Measurements from ENCODE around the gene GPI. TPM values are rescaled to one million over a fixed set of nuclear protein-coding genes. Genes with fewer than 3 reads are reported as not detected.

The GPI gene
- total and polyA plus RNA-seq, 2 donors (not counting 3 experiments of a cell fraction or from before 2014, with no cell fraction given) = 131 to 273 TPM

DNA sequence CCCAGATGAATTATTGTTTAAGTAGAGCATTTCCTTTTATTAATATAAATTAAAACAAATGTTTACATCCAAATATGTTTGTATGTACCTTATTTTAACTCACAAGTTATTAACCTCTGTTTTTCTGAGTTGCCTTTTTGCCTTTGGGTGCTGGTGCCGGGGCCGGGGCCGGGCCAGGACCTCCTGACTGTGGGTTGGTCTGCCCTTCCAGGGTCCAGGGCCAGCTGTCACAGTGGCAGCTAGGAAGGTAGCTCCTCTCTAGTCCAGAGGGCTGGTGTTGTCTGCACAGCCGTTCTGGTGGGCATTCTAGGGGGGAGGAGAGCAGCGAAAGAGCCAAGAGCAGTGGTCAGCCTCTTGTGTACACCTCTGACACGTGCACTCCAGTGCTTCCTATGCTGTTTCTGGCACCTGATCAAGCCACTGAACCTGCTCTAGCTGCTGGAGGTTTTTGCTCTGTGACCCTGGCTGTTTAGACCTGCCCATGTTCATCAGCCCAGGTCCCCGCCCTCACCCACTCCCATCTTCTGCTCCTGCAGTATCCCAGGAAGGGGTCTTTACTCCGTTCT lies 61.2 kb downstream of the GPI start:
- no peaks in the 10 kb centered on the region for H3K27me3 ChIP-seq (ENCODE audit: control insufficient read depth in 2 of 2, insufficient read depth in 2 of 2, low read length in 2 of 2)
- DNase-seq (ENCODE audit: low read depth, low spot score) (no peak), FAIRE-seq (no peak)
- peaks cover 2% of the 10 kb centered on the region for H4K20me1 ChIP-seq (replicated peaks; ENCODE audit: control insufficient read depth, extremely low read depth, insufficient read depth, low read length)
- H3K9me1 ChIP-seq (replicated peaks; ENCODE audit: control insufficient read depth, extremely low read depth, insufficient read depth, low read length) = no peaks in the 10 kb centered on the region
- H3K4me3 ChIP-seq (replicated peaks in 1 of 3; ENCODE audit: insufficient read depth in 1 of 3, low read depth in 1 of 3, low read length in 3 of 3) = no peak overlapping the region
- ChIA-PET CTCF (no interaction called here), POLR2A (no interaction called here)
- H3K36me3 ChIP-seq (ENCODE audit: control insufficient read depth in 2 of 2, extremely low read depth in 1 of 2, insufficient read depth in 2 of 2, low read length in 2 of 2) = peaks cover 0 to 2% of the 10 kb centered on the region in 2 experiments
- BruUV-seq (replicated peaks) = no TSS peak
- peaks cover 25% of the 10 kb centered on the region for H3K4me1 ChIP-seq (ENCODE audit: control insufficient read depth, extremely low read depth, insufficient read depth, low read length)
- dilution Hi-C loops (cut with MboI; ENCODE audit: extremely low pct_ligation_motif_present, low sequenced_read_pairs) (no loop called here), intact Hi-C loops (cut with micrococcal nuclease) (no loop called here)
- TF ChIP-seq POLR2A (IDR thresholded peaks at IDR 0.05; ENCODE audit: low read depth, low read length) = no peak
- H3K79me2 ChIP-seq (ENCODE audit: control insufficient read depth, insufficient read depth, low read length) = peaks cover 31% of the 10 kb centered on the region
- H2AFZ ChIP-seq (ENCODE audit: low read depth, low read length) = no peak overlapping the region
- H3K4me2 ChIP-seq (ENCODE audit: insufficient read depth, low read length) = no peak overlapping the region
- no peak overlapping the region for H3K27ac ChIP-seq (ENCODE audit: insufficient read depth, low read depth, low read length)
- H3K9me3 ChIP-seq (replicated peaks; ENCODE audit: control insufficient read depth, insufficient read depth, low read length) = no peaks in the 10 kb centered on the region
- no peak overlapping the region for H3K9ac ChIP-seq (replicated peaks; ENCODE audit: extremely low read depth, insufficient read depth, low read length)

DNA sequence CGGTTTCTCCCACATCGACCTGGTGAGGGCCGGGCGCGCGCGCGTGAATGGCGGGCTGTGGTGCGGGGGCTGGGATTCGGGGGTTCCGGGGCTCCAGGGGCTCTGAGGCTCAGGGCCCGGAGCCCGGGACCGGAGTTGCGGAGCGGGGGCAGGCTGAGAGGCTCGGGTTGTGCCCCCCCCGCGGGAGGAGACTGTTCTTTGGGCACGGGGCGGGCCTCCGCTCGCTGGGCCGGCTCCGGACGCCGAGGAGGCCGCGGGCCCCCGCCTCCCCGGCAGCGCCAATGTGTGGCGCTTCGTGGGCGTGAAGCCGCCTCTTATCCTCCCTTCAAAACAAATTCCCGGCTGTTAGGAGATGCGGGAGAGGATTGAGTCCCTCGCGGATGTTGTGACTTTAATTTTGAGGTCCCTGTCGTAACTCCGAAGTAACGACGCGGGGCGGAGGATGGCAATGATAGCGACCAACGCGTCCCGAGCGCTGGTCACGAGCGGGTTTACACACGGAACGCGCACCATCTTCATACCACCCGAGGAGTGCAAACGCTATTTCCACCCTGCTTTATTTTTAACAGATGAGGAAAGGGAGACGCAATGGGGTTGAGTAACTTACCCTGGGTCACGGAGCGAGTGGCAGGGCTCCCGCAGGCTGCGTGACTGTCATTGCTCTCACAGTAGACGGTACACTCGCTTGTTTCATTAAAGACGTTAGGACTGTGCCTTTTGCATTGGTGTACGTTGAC lies 63.7 kb downstream of the GPI start:
- BruUV-seq (replicated peaks) = no TSS peak
- ChIA-PET CTCF (interaction anchor here (0.7 to 1.3 kb wide), 4 partner anchors 13 to 45 kb away, joined by 3 to 4 read pairs (median 3); no protein-coding TSS in a partner anchor), POLR2A (no interaction called here)
- Histone ChIP-seq H3K9me3 (replicated peaks; ENCODE audit: control insufficient read depth, insufficient read depth, low read length) (no peaks in the 10 kb centered on the region), H2AFZ (ENCODE audit: low read depth, low read length) (peak overlapping the region; percentile 90), H4K20me1 (replicated peaks; ENCODE audit: control insufficient read depth, extremely low read depth, insufficient read depth, low read length) (peaks cover 8% of the 10 kb centered on the region), H3K27me3 (ENCODE audit: control insufficient read depth in 2 of 2, insufficient read depth in 2 of 2, low read length in 2 of 2) (no peaks in the 10 kb centered on the region), H3K9ac (replicated peaks; ENCODE audit: extremely low read depth, insufficient read depth, low read length) (peak overlapping the region; percentile 91), H3K36me3 (ENCODE audit: control insufficient read depth in 2 of 2, extremely low read depth in 1 of 2, insufficient read depth in 2 of 2, low read length in 2 of 2) (peaks cover 2 to 6% of the 10 kb centered on the region in 2 experiments), H3K4me2 (ENCODE audit: insufficient read depth, low read length) (peak overlapping the region; percentile 98), H3K79me2 (ENCODE audit: control insufficient read depth, insufficient read depth, low read length) (peaks cover 56% of the 10 kb centered on the region), H3K9me1 (replicated peaks; ENCODE audit: control insufficient read depth, extremely low read depth, insufficient read depth, low read length) (no peaks in the 10 kb centered on the region), H3K27ac (ENCODE audit: insufficient read depth, low read depth, low read length) (peak overlapping the region; percentile 59), H3K4me3 (replicated peaks in 1 of 3; ENCODE audit: insufficient read depth in 1 of 3, low read depth in 1 of 3, low read length in 3 of 3) (peak overlapping the region; percentile 85 to 93 (median 86)), H3K4me1 (ENCODE audit: control insufficient read depth, extremely low read depth, insufficient read depth, low read length) (peaks cover 27% of the 10 kb centered on the region)
- intact Hi-C loops (cut with micrococcal nuclease) (loop anchor here (1.0 kb wide), 1 partner anchor 24 kb away; the partner anchor contains the start of gene PDCD2L), dilution Hi-C loops (cut with MboI; ENCODE audit: extremely low pct_ligation_motif_present, low sequenced_read_pairs) (no loop called here)
- peak; percentile 41 for DNase-seq (ENCODE audit: low read depth, low spot score)
- TF ChIP-seq EZH2 (IDR thresholded peaks at IDR 0.05; ENCODE audit: borderline replicate concordance, low read depth, low read length, severe bottlenecking) (no peak), JUN (IDR thresholded peaks at IDR 0.05; ENCODE audit: borderline replicate concordance, insufficient read depth, insufficient read length, low read depth) (no peak), GATA2 (IDR thresholded peaks at IDR 0.05; ENCODE audit: insufficient read depth, insufficient read length, low read depth, low read length) (no peak), FOS (IDR thresholded peaks at IDR 0.05; ENCODE audit: borderline replicate concordance, insufficient read depth, low read length) (no peak), POLR2A (IDR thresholded peaks at IDR 0.05; ENCODE audit: low read depth, low read length) (no peak), MYC (IDR thresholded peaks at IDR 0.05; ENCODE audit: low read depth, low read length) (no peak), POLR2AphosphoS5 (IDR thresholded peaks at IDR 0.05; ENCODE audit: insufficient read depth, low read depth, low read length) (no peak)
- TF ChIP-seq, protein P1, sequence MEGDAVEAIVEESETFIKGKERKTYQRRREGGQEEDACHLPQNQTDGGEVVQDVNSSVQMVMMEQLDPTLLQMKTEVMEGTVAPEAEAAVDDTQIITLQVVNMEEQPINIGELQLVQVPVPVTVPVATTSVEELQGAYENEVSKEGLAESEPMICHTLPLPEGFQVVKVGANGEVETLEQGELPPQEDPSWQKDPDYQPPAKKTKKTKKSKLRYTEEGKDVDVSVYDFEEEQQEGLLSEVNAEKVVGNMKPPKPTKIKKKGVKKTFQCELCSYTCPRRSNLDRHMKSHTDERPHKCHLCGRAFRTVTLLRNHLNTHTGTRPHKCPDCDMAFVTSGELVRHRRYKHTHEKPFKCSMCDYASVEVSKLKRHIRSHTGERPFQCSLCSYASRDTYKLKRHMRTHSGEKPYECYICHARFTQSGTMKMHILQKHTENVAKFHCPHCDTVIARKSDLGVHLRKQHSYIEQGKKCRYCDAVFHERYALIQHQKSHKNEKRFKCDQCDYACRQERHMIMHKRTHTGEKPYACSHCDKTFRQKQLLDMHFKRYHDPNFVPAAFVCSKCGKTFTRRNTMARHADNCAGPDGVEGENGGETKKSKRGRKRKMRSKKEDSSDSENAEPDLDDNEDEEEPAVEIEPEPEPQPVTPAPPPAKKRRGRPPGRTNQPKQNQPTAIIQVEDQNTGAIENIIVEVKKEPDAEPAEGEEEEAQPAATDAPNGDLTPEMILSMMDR (IDR thresholded peaks at IDR 0.05; ENCODE audit: extremely low read depth in 1 of 2, insufficient read depth in 1 of 2, low read depth in 1 of 2, low read length in 2 of 2) = no peak
- TF ChIP-seq, protein P2, sequence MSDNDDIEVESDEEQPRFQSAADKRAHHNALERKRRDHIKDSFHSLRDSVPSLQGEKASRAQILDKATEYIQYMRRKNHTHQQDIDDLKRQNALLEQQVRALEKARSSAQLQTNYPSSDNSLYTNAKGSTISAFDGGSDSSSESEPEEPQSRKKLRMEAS (IDR thresholded peaks at IDR 0.05; ENCODE audit: insufficient read depth, insufficient read length) = no peak
- FAIRE-seq = peak; percentile 21
